Posterior vena cava (tissue), 2 donors: ENCODE measurements around the gene GCFC2. TPM values are rescaled to one million over a fixed set of nuclear protein-coding genes. Genes with fewer than 3 reads are reported as not detected.
"Not testable (repeated sequence)": the region's sequence is repeated elsewhere in the genome, so short reads cannot be mapped to it uniquely, and the experiment has no call there.

ENCODE experiments used
- DNase-seq: peaks from one replicate; pipeline ENCODE4 v3.0.0-alpha.2; 2020; ENCODE audit warnings: low spot score
- intact Hi-C, 2 donors: fragments of 100-400 bp; cut with DNase I; formaldehyde crosslinking; loops; one replicate each; pipeline versions ENCODE4 v1.14.1 to v1.14.2; 2022 to 2023
- total RNA-seq, 2 donors: library from RNA; stranded (reverse); fragmentation: NEBNext Ultra II Directional; extraction: Animal tissue kit (Norgen Biotek cat#: 25700); gene quantifications; one replicate each; pipeline ENCODE4 v1.2.1, GENCODE V29; 2021
- donor health status: DM: yes; HTN: yes; CAD: no.
- donor health status: DM: yes; HTN: yes; CAD: no.

GCFC2 gene
- total RNA-seq, 2 donors from 2014 or later = 18.6 to 21.3 TPM

DNA sequence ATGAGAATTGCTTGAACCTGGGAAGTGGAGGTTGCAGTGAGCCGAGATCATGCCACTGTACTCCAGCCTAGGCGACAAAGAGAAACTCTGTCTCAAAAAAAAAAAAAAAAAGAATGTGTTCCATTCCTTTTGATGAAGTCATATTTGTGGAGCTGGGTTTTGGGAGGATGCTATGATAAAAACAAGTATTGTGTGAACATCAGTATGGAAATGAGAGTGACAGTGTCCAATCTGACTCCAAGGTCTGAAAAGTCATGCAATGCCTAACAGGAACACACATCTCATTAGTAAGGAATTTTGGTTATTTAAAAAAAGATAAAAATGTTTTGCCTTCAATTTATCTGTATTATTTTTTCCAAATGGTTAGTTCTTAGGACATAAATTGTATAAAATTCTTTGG, 11.8 kb downstream of the GCFC2 start:
- intact Hi-C loops = no loop called here
- no peak for DNase-seq

DNA sequence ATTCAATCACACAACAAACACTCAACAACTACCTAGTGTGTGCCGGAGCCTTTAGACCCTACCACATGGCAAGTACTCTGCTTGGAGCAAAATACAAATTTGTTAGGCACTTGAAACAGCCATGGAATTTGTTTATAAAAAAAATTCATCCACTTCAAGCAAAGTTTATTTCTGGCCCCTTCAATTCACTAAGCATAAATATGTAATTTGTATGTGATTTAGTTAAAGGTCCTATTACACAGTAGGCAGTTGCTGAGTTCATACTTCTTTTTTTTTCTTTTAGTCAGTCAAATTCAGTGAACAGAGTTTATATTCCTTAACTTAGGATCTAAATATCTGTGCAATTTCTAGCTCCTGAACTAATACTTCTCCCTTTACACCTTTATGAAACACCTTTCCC, 22.5 kb downstream of the GCFC2 start:
- intact Hi-C loops = no loop called here
- no peak for DNase-seq

DNA sequence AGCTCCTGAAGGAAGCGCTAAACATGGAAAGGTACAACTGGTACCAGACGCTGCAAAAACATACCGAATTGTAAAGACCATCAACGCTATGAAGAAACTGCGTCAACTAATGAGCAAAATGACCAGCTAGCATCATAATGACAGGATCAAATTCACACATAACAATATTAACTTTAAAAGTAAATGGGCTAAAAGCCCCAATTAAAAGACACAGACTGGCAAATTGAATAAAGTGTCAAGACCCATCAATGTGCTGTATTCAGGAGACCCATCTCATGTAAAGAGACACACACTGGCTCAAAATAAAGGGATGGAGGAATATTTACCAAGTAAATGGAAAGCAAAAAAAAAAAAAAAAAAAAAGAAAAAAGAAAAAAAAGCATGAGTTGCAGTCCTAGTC, 27.3 kb downstream of the GCFC2 start:
- intact Hi-C loops, DNase-seq: not testable (repeated sequence)

DNA sequence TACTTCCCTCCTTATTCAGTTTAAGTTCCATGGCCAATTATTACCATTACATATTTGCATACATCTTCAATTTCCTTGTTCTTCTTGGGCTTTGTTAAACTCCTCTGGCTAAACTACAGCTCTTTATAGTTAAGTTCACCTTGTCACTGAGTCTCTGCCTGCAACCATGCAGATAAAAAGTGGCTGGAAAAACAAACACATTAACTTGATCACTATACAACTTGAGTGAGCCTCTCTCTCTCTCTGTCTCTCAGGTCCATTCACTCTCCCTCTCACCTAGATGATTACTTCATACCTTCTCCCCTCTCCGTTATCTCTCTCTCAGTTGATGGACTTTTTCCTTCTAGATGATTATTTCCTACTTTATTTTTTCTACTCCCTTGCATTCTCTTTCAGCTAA, 30.3 kb downstream of the GCFC2 start:
- DNase-seq = no peak
- intact Hi-C loops = no loop called here

GRCh38 chr2:75679556-75679955, 31.2 kb downstream of the GCFC2 start:
- no peak for DNase-seq
- intact Hi-C loops = no loop called here

- intact Hi-C loops = no loop called here
- no peak for DNase-seq
These were observed 34.3 kb downstream of the GCFC2 start for GRCh38 chr2:75676464-75676863.

DNA sequence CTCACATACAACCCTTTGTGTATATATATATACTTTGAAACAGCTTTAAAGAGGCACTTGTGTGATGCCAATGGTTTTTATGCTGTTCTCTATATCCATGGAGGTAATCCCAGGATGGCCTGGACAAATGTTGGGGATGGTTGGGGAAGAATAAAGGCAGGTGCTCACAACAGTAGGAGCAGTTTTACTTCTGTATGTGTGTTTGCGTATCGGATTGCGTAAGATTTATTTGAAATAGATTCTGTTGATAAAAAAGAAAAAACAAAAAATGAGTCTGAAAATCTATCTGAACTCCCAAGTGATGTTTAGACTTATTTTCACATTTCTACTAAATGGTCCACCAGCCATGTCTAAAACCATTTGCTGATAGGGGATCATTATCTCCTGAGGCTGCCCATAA, 34.8 kb downstream of the GCFC2 start:
- DNase-seq = no peak
- intact Hi-C loops = no loop called here

GRCh38 chr2:75675423-75675822, 35.3 kb downstream of the GCFC2 start:
- intact Hi-C loops, DNase-seq: not testable (repeated sequence)

- intact Hi-C loops = no loop called here
- no peak for DNase-seq
These were observed 42.8 kb downstream of the GCFC2 start for GRCh38 chr2:75667884-75668283.

- DNase-seq = no peak
- intact Hi-C loops = no loop called here
These were observed 43.8 kb downstream of the GCFC2 start for GRCh38 chr2:75666911-75667310.

DNA sequence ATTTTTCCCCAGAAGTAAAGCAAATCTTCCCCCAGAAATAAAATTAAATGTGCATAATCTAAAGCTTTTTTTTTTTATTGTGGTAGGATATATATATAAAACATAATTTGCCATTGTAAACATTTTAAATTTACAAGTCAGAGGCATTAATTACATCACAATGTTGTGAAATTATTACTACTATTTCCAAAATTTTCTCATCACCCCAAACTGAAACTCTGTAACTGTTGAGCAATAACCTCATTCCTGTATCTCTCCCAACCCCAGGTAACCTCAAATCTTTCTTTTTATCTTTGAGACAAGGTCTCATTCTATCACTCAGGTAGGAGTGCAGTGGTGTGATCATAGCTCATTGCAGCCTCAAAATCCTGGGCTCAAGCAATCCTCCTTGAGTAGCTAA, 52.9 kb downstream of the GCFC2 start:
- no peak for DNase-seq
- intact Hi-C loops = no loop called here

- DNase-seq = no peak
- intact Hi-C loops = no loop called here
These were observed 54.2 kb downstream of the GCFC2 start for GRCh38 chr2:75656563-75656962.

DNA sequence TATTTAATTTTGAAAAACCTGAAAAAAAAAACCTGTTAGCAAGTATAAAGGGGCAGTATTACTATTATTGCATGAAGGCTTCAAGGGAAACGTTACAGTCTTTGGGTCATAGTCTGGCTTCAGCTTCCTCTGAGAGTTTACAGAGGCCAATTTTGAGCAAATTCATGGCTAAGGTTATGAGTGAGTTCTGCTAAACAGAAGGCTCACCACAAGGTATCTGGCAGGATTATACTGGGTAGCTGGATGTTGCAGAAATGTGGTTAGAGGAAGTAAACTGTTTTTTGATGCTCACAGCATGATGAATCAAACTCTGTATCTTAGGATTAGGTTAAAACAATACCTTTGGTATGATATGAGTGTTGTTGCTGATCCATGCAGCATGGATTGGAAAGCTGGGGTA, 54.9 kb downstream of the GCFC2 start:
- intact Hi-C loops = no loop called here
- DNase-seq = no peak

GRCh38 chr2:75654012-75654411, 56.7 kb downstream of the GCFC2 start:
- intact Hi-C loops = no loop called here
- no peak for DNase-seq

- no peak for DNase-seq
- intact Hi-C loops = no loop called here
These were observed 62.9 kb downstream of the GCFC2 start for GRCh38 chr2:75647771-75648170.

DNA sequence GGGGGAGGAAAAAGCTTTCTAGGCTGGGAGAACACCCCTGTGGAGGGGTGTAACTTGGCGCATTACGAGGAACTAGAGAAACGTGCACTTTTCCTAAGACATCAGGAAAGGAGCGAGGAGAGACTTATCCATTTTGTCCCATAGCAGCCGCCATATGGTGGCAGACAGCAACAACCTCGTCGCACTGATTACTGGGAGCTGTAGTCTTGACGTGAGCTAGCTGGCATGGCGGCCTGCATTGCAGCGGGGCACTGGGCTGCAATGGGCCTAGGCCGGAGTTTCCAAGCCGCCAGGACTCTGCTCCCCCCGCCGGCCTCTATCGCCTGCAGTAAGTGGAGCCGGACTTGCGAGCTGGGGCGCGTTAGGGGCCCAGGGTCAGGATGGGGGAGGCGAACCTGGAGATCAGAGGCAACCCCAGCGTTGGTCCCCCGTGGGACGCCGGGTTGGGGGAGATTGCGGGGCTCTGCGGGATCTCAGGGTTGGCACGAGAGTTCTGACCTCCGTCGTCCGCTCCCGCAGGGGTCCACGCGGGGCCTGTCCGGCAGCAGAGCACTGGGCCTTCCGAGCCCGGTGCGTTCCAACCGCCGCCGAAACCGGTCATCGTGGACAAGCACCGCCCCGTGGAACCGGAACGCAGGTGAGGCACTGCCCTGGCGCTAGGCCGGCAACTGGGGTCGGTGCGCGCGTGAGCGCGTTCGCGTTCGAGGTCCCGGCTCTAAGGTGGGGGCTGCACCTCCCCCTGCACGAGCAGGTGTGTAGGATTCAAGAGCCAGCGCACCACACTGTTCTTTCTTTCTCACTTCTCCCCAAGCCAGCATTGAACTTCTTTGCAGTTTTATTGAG, 63.9 kb downstream of the GCFC2 start, which contains the start of gene MRPL19:
Gene MRPL19, plus strand, starts transcription at position 201 of the 843 bp plus-strand sequence. Its CDS starts 25 bp downstream, at position 226.
- DNase-seq = peak; percentile 92
- intact Hi-C loops = no loop called here

DNA sequence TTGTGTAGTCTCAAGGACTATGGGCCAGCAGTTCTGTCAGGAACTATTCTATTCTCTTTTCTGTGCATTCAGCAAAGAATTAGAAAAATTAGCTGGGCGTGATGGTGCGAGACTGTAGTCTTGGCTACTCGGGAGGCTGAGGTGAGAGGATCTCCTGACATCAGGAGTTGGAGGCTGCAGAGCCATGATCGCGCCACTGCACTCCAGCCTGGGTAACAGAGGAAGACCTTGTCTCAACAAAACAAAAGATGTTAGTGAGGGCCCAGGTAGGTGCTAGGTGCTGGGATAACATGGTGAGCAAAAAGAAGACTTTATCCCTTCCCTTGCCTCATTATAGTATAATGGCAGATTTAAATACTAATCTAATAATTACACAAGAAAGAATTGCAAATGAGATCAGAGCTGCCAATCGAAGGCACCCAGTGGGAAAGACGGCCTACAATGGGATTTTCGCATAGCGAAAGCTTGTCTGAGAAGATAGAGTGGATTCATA, 64.6 kb downstream of the GCFC2 start:
- intact Hi-C loops = no loop called here
- DNase-seq = no peak

DNA sequence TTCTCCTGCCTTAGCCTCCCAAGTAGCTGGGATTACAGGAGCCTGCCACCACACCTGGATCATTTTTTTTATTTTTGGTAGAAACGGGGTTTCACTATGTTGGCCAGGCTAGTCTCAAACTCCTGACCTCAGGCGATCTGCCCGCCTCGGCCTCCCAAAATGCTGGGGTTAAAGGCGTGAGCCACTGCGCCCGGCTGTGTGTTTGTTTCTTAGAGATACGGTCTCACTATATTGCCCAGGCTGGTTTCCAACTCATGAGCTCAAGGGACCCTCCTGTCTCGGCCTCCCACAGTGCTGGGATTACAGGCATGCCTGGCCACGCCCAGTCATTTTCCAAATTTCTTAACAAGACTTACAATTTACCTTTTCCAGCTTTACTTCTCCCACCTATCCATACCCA, 65.1 kb downstream of the GCFC2 start:
- DNase-seq = no peak
- intact Hi-C loops = no loop called here

DNA sequence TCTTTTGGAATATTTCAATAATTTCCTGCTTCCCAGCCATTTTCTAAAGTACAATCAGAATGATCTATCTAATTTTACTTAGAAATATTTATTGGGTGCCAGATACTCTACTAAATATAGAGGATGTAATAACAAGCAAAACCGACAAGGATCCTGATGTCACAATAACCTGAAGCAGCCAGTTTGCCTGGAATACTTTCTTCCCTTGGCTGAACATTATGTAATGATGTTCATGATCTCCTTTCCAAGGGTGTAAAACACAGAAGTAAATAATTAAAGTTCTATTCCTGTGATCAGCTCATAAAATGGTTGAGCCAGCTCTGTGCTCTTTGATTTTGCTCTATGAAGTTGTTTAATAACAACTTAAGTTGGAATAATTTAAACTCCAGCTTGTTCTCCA, 66.7 kb downstream of the GCFC2 start:
- intact Hi-C loops = no loop called here
- no peak for DNase-seq

GRCh38 chr2:75641587-75641986, 69.1 kb downstream of the GCFC2 start:
- no peak for DNase-seq
- intact Hi-C loops = no loop called here

- intact Hi-C loops = no loop called here
- DNase-seq = peak; percentile 90
These were observed 70.0 kb downstream of the GCFC2 start for GRCh38 chr2:75640621-75641121.
